Measurements from ENCODE around the gene ITGA4. TPM values are rescaled to one million over a fixed set of nuclear protein-coding genes. Genes with fewer than 3 reads are reported as not detected.
A peak's percentile ranks its signal among the peaks of the same experiment; 100 is the strongest.

The ITGA4 gene
- total and polyA plus RNA-seq, 2 donors (not counting 1 experiment from before 2014, with no cell fraction given) = 69.2 to 169 TPM

DNA sequence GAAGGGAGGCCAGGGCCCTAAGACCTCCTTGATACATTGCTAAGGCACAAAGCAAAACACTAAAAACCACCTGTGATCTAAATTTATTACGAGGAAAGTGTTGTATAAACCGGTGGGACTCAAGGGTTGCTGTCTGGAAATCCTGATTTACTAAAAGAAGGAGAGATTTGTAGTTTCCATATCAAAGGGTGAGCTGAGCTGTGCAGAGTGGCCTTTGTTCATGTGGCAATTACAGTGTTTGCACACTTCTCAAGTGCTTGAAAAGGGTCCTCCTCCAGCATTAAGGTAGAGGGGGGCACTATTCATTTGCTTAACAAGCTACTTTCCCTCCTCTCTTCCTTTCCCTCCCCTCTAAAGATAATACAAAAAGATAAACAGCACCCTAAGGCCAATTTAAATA, 30.5 kb upstream of the ITGA4 start:
- Histone ChIP-seq H3K79me2 (ENCODE audit: control insufficient read depth, insufficient read depth, low read length) (no peaks in the 10 kb centered on the region), H3K9me3 (ENCODE audit: control extremely low read depth in 1 of 3, control insufficient read depth in 2 of 3, insufficient read depth in 1 of 3, low read length in 2 of 3) (no peaks in the 10 kb centered on the region), H3K4me1 (ENCODE audit: control insufficient read depth in 2 of 2, insufficient read depth in 2 of 2, low read length in 2 of 2) (peaks cover 16 to 19% of the 10 kb centered on the region in 2 donors), H3K4me2 (replicated peaks; ENCODE audit: low read depth, low read length, poor library complexity, severe bottlenecking) (no peak overlapping the region), H3K27me3 (replicated peaks in 1 of 4; ENCODE audit: control extremely low read depth in 1 of 4, control insufficient read depth in 3 of 4, insufficient read depth in 4 of 4, low read length in 3 of 4) (no peaks in the 10 kb centered on the region), H3K9ac (ENCODE audit: low read length) (no peak overlapping the region), H3K27ac (ENCODE audit: low read length in 2 of 2) (no peak overlapping the region), H2AFZ (ENCODE audit: insufficient read depth, low read depth, low read length, poor library complexity, severe bottlenecking) (no peak overlapping the region), H3K4me3 (ENCODE audit: control extremely low read depth in 1 of 5, extremely low read depth in 1 of 5, insufficient read depth in 1 of 5, low read depth in 2 of 5, low read length in 4 of 5) (no peak overlapping the region), H3K36me3 (replicated peaks in 1 of 2; ENCODE audit: control extremely low read depth in 1 of 2, control insufficient read depth in 1 of 2, extremely low read depth in 1 of 2, insufficient read depth in 2 of 2, low read length in 1 of 2) (no peaks in the 10 kb centered on the region), H4K20me1 (ENCODE audit: control insufficient read depth, insufficient read depth, low read length, poor library complexity, severe bottlenecking) (no peaks in the 10 kb centered on the region)
- Mint-ChIP-seq H3K9me3 (ENCODE audit: insufficient read depth) (no peaks in the 10 kb centered on the region), H3K27me3 (no peaks in the 10 kb centered on the region), H3K27ac (no peak overlapping the region), H3K4me1 (peaks cover 24% of the 10 kb centered on the region), H3K4me3 (no peak overlapping the region)
- ATAC-seq (ENCODE audit: low read depth) = no peak
- ChIA-PET CTCF (interaction anchor here (1.7 to 2.2 kb wide), 2 partner anchors 31 to 39 kb away, joined by 6 to 12 read pairs; partner anchors contain the start of gene ITGA4), POLR2A (interaction anchor here (0.6 kb wide), 1 partner anchor 10 kb away, joined by 3 read pairs; no protein-coding TSS in a partner anchor)
- 83% methylated on average over 1 of the region's 2 CpGs for WGBS (ENCODE audit: insufficient coverage)
- TF ChIP-seq, protein P1, sequence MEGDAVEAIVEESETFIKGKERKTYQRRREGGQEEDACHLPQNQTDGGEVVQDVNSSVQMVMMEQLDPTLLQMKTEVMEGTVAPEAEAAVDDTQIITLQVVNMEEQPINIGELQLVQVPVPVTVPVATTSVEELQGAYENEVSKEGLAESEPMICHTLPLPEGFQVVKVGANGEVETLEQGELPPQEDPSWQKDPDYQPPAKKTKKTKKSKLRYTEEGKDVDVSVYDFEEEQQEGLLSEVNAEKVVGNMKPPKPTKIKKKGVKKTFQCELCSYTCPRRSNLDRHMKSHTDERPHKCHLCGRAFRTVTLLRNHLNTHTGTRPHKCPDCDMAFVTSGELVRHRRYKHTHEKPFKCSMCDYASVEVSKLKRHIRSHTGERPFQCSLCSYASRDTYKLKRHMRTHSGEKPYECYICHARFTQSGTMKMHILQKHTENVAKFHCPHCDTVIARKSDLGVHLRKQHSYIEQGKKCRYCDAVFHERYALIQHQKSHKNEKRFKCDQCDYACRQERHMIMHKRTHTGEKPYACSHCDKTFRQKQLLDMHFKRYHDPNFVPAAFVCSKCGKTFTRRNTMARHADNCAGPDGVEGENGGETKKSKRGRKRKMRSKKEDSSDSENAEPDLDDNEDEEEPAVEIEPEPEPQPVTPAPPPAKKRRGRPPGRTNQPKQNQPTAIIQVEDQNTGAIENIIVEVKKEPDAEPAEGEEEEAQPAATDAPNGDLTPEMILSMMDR (IDR thresholded peaks at IDR 0.05) = no peak
- TF ChIP-seq EZH2 (IDR thresholded peaks at IDR 0.05; ENCODE audit: borderline replicate concordance, insufficient read depth, low read depth, low read length, poor library complexity, severe bottlenecking) = no peak
- intact Hi-C loops (cut with micrococcal nuclease) = no loop called here
- no peak for DNase-seq

DNA sequence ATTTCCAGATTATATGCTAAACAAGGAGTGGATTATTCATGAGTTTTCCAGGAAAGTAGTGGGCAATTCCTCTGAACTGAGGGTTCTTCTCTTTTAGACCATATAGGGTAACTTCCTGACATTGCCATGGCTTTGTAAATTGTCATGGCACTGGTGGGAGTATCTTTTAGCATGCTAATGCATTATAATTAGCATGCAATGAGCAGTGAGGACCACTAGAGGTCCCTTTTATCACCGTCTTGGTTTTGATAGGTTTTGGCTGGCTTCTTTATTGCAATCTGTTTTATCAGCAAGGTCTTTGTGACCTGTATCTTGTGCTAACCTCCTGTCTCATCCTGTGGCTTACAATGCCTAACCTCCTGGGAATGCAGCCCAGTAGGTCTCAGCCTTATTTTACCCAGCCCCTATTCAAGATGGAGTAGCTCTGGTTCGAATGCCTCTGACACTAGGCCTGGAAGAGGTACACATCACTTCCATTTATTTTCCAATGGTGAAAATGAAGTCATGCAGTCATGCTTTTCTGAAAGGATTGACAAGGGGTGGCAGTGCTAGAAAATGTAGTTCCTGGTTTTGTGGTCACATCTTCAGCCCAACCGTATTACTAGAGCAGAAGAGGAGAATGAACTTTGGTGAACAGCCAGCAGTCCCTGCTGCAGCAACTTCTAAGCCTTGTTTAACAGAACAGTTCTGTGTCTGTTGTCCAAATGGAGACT, 26.6 kb upstream of the ITGA4 start:
- POLR2A ChIA-PET = no interaction called here
- no peaks in the 10 kb centered on the region for H3K79me2 ChIP-seq (ENCODE audit: control insufficient read depth, insufficient read depth, low read length)
- no peak overlapping the region for H3K9ac ChIP-seq (ENCODE audit: low read length)
- DNase-seq (peak; percentile 69), ATAC-seq (ENCODE audit: low read depth) (peak; percentile 75)
- peak overlapping the region; percentile 51 to 60 for H3K27ac ChIP-seq (ENCODE audit: low read length in 2 of 2)
- Mint-ChIP-seq H3K9me3 (ENCODE audit: insufficient read depth) (no peaks in the 10 kb centered on the region), H3K4me1 (peaks cover 18% of the 10 kb centered on the region), H3K4me3 (no peak overlapping the region), H3K27me3 (no peaks in the 10 kb centered on the region), H3K27ac (peak overlapping the region; percentile 83)
- peak overlapping the region; percentile 32 for H3K4me2 ChIP-seq (replicated peaks; ENCODE audit: low read depth, low read length, poor library complexity, severe bottlenecking)
- H4K20me1 ChIP-seq (ENCODE audit: control insufficient read depth, insufficient read depth, low read length, poor library complexity, severe bottlenecking) = no peaks in the 10 kb centered on the region
- no peaks in the 10 kb centered on the region for H3K9me3 ChIP-seq (ENCODE audit: control extremely low read depth in 1 of 3, control insufficient read depth in 2 of 3, insufficient read depth in 1 of 3, low read length in 2 of 3)
- no peaks in the 10 kb centered on the region for H3K27me3 ChIP-seq (replicated peaks in 1 of 4; ENCODE audit: control extremely low read depth in 1 of 4, control insufficient read depth in 3 of 4, insufficient read depth in 4 of 4, low read length in 3 of 4)
- no peak overlapping the region for H3K4me3 ChIP-seq (ENCODE audit: control extremely low read depth in 1 of 5, extremely low read depth in 1 of 5, insufficient read depth in 1 of 5, low read depth in 2 of 5, low read length in 4 of 5)
- H3K36me3 ChIP-seq (replicated peaks in 1 of 2; ENCODE audit: control extremely low read depth in 1 of 2, control insufficient read depth in 1 of 2, extremely low read depth in 1 of 2, insufficient read depth in 2 of 2, low read length in 1 of 2) = no peaks in the 10 kb centered on the region
- CTCF ChIA-PET = interaction anchor here (0.9 to 2.5 kb wide), 12 partner anchors 9 to 326 kb away, joined by 3 to 26 read pairs (median 5); partner anchors contain the start of gene ITGA4
- H2AFZ ChIP-seq (ENCODE audit: insufficient read depth, low read depth, low read length, poor library complexity, severe bottlenecking) = peak overlapping the region; percentile 46
- intact Hi-C loops (cut with micrococcal nuclease) = loop anchor here (1.0 kb wide), 1 partner anchor 26 kb away; no protein-coding TSS in a partner anchor
- no peak for TF ChIP-seq EZH2 (IDR thresholded peaks at IDR 0.05; ENCODE audit: borderline replicate concordance, insufficient read depth, low read depth, low read length, poor library complexity, severe bottlenecking)
- TF ChIP-seq, protein P1 (IDR thresholded peaks at IDR 0.05) = peak; percentile 79
- no CpG with 5 or more reads among the region's 3 CpGs for WGBS (ENCODE audit: insufficient coverage)
- peaks cover 14% of the 10 kb centered on the region in 2 donors for H3K4me1 ChIP-seq (ENCODE audit: control insufficient read depth in 2 of 2, insufficient read depth in 2 of 2, low read length in 2 of 2)

Measured in B cell (primary cell).